Measurements from ENCODE around the gene MECR. TPM values are rescaled to one million over a fixed set of nuclear protein-coding genes. Genes with fewer than 3 reads are reported as not detected.

MECR gene
- total RNA-seq = 22.6 TPM

- peak; percentile 99 for ATAC-seq
- intact Hi-C loops (cut with DNase I) = loop anchor here (10.0 kb wide), 1 partner anchor 1154 kb away; no protein-coding TSS in a partner anchor
- DNase-seq (ENCODE audit: low spot score) = peak; percentile 96
Observed at GRCh38 chr1:29230553-29231378, at the start of gene MECR. MECR (minus strand) TSS chr1:29230934; CDS start chr1:29230906, 28 bp downstream.

- ATAC-seq (no peak), DNase-seq (ENCODE audit: low spot score) (no peak)
- intact Hi-C loops (cut with DNase I) = no loop called here
Observed at GRCh38 chr1:29279951-29280391, 49.2 kb upstream of the MECR start.

- intact Hi-C loops (cut with DNase I) = no loop called here
- DNase-seq (ENCODE audit: low spot score) (no peak), ATAC-seq (no peak)
Observed at GRCh38 chr1:29279406-29279805, 48.7 kb upstream of the MECR start.

- no peak for ATAC-seq
- DNase-seq (ENCODE audit: low spot score) = no peak
- intact Hi-C loops (cut with DNase I) = no loop called here
Observed at GRCh38 chr1:29278124-29278523, 47.4 kb upstream of the MECR start.

- ATAC-seq = no peak
- intact Hi-C loops (cut with DNase I) = no loop called here
- DNase-seq (ENCODE audit: low spot score) = peak; percentile 53
Observed at GRCh38 chr1:29275435-29275834, 44.7 kb upstream of the MECR start.

GRCh38 chr1:29272147-29272907 lies 41.6 kb upstream of the MECR start:
- intact Hi-C loops (cut with DNase I) = no loop called here
- ATAC-seq (peak; percentile 46), DNase-seq (ENCODE audit: low spot score) (no peak)

GRCh38 chr1:29271724-29272123 lies 41.0 kb upstream of the MECR start:
- DNase-seq (ENCODE audit: low spot score) (peak; percentile 74), ATAC-seq (peak; percentile 90)
- intact Hi-C loops (cut with DNase I) = no loop called here

- DNase-seq (ENCODE audit: low spot score) = no peak
- intact Hi-C loops (cut with DNase I) = no loop called here
- ATAC-seq = peak; percentile 7
Observed at GRCh38 chr1:29270929-29271521, 40.3 kb upstream of the MECR start.

- DNase-seq (ENCODE audit: low spot score) (no peak), ATAC-seq (peak; percentile 58)
- intact Hi-C loops (cut with DNase I) = no loop called here
Observed at GRCh38 chr1:29269382-29269781, 38.6 kb upstream of the MECR start.

GRCh38 chr1:29267321-29268070 lies 36.8 kb upstream of the MECR start:
- intact Hi-C loops (cut with DNase I) = no loop called here
- ATAC-seq (no peak), DNase-seq (ENCODE audit: low spot score) (no peak)

GRCh38 chr1:29266912-29267311 lies 36.2 kb upstream of the MECR start:
- intact Hi-C loops (cut with DNase I) = no loop called here
- ATAC-seq = no peak
- DNase-seq (ENCODE audit: low spot score) = no peak

- DNase-seq (ENCODE audit: low spot score) (no peak), ATAC-seq (no peak)
- intact Hi-C loops (cut with DNase I) = no loop called here
Observed at GRCh38 chr1:29264773-29265389, 34.1 kb upstream of the MECR start.

GRCh38 chr1:29260531-29260930 lies 29.8 kb upstream of the MECR start:
- intact Hi-C loops (cut with DNase I) = no loop called here
- ATAC-seq (peak; percentile 14), DNase-seq (ENCODE audit: low spot score) (no peak)

- DNase-seq (ENCODE audit: low spot score) (peak; percentile 73), ATAC-seq (peak; percentile 91)
- intact Hi-C loops (cut with DNase I) = no loop called here
Observed at GRCh38 chr1:29259802-29260441, 29.2 kb upstream of the MECR start.

- DNase-seq (ENCODE audit: low spot score) (peak; percentile 61), ATAC-seq (peak; percentile 44)
- intact Hi-C loops (cut with DNase I) = no loop called here
Observed at GRCh38 chr1:29258976-29259801, 28.5 kb upstream of the MECR start.

GRCh38 chr1:29258189-29258975 lies 27.6 kb upstream of the MECR start:
- ATAC-seq = peak; percentile 24
- intact Hi-C loops (cut with DNase I) = no loop called here
- DNase-seq (ENCODE audit: low spot score) = no peak
